IgD-negative memory B cell (primary cell): ENCODE data around the gene JRKL. TPM values are rescaled to one million over a fixed set of nuclear protein-coding genes. Genes with fewer than 3 reads are reported as not detected.
"Not testable (repeated sequence)": the region's sequence is repeated elsewhere in the genome, so short reads cannot be mapped to it uniquely, and the experiment has no call there.

Experiments
- H3K27ac Mint-ChIP-seq, 3 donors: one replicate each; pipeline ENCODE4 v1.8.0; 2020 to 2022; ENCODE audit warnings: mild to moderate bottlenecking in 3 of 3, mixed read lengths in 3 of 3, moderate library complexity in 1 of 3
- H3K27me3 Mint-ChIP-seq: one replicate; pipeline ENCODE4 v1.8.0; 2021; ENCODE audit warnings: mixed read lengths
- H3K36me3 Mint-ChIP-seq: one replicate; pipeline ENCODE4 v1.8.0; 2020; ENCODE audit warnings: mild to moderate bottlenecking, mixed read lengths
- H3K4me1 Mint-ChIP-seq, 3 donors: one replicate each; pipeline ENCODE4 v1.8.0; 2020 to 2022; ENCODE audit warnings: mixed read lengths in 3 of 3, mild to moderate bottlenecking in 1 of 3
- H3K4me3 Mint-ChIP-seq, 4 donors: one replicate each; pipeline ENCODE4 v1.8.0; 2020 to 2022; ENCODE audit warnings: mild to moderate bottlenecking in 4 of 4, mixed read lengths in 4 of 4, moderate library complexity in 3 of 4
- H3K9me3 Mint-ChIP-seq, 3 donors: one replicate each; pipeline ENCODE4 v1.8.0; 2020 to 2021; ENCODE audit warnings: mixed read lengths in 3 of 3, mild to moderate bottlenecking in 1 of 3
- polyA plus RNA-seq: library from polyadenylated mRNA; unstranded; fragments of 300-500 nt; fragmentation: Illumina TruSeq; gene quantifications from one replicate; pipeline ENCODE4 v1.2.3, GENCODE V29; 2021

The JRKL gene
- polyA plus RNA-seq, 1 donor from 2014 or later: 2.7 TPM

- H3K9me3 Mint-ChIP-seq: no peaks in the 10 kb centered on the region
- no peak overlapping the region for H3K27ac Mint-ChIP-seq
- H3K36me3 Mint-ChIP-seq: peaks cover 9% of the 10 kb centered on the region
- H3K4me3 Mint-ChIP-seq: no peak overlapping the region
- H3K27me3 Mint-ChIP-seq: no peaks in the 10 kb centered on the region
- H3K4me1 Mint-ChIP-seq: peaks cover 0 to 3% (median 1%) of the 10 kb centered on the region in 3 donors
Measured at GRCh38 chr11:96376796-96377195, 13.0 kb upstream of the JRKL start.

- Mint-ChIP-seq H3K4me1 (peaks cover 12 to 19% (median 13%) of the 10 kb centered on the region in 3 donors), H3K27me3 (no peaks in the 10 kb centered on the region), H3K36me3 (peaks cover 16% of the 10 kb centered on the region), H3K27ac (no peak overlapping the region), H3K9me3 (no peaks in the 10 kb centered on the region), H3K4me3 (no peak overlapping the region)
Measured at GRCh38 chr11:96384156-96384555, 5.7 kb upstream of the JRKL start.

- H3K4me3 Mint-ChIP-seq: peak overlapping the region in 1 of 4 donors; percentile 4
- no peaks in the 10 kb centered on the region for H3K9me3 Mint-ChIP-seq
- H3K27ac Mint-ChIP-seq: no peak overlapping the region
- peaks cover 13 to 22% (median 15%) of the 10 kb centered on the region in 3 donors for H3K4me1 Mint-ChIP-seq
- no peaks in the 10 kb centered on the region for H3K27me3 Mint-ChIP-seq
- peaks cover 11% of the 10 kb centered on the region for H3K36me3 Mint-ChIP-seq
Measured at GRCh38 chr11:96385187-96385586, 4.6 kb upstream of the JRKL start.

- peak overlapping the region; percentile 92 to 99 (median 96) for H3K4me3 Mint-ChIP-seq
- peaks cover 5% of the 10 kb centered on the region for H3K36me3 Mint-ChIP-seq
- peak overlapping the region; percentile 78 to 94 (median 79) for H3K27ac Mint-ChIP-seq
- H3K9me3 Mint-ChIP-seq: no peaks in the 10 kb centered on the region
- peaks cover 22 to 24% (median 24%) of the 10 kb centered on the region in 3 donors for H3K4me1 Mint-ChIP-seq
- H3K27me3 Mint-ChIP-seq: no peaks in the 10 kb centered on the region
Measured at GRCh38 chr11:96388891-96389719, 708 bp upstream of the JRKL start.

- Mint-ChIP-seq H3K36me3 (peaks cover 5% of the 10 kb centered on the region), H3K27ac (peak overlapping the region; percentile 78 to 94 (median 79)), H3K27me3 (no peaks in the 10 kb centered on the region), H3K4me3 (peak overlapping the region; percentile 92 to 99 (median 96)), H3K9me3 (no peaks in the 10 kb centered on the region), H3K4me1 (peaks cover 22 to 24% (median 22%) of the 10 kb centered on the region in 3 donors)
Measured at GRCh38 chr11:96390488-96390792, 627 bp downstream of the JRKL start.

- Mint-ChIP-seq H3K9me3 (no peaks in the 10 kb centered on the region), H3K36me3 (peaks cover 5% of the 10 kb centered on the region), H3K4me3 (peak overlapping the region in 1 of 4 donors; percentile 92), H3K27ac (no peak overlapping the region), H3K4me1 (peaks cover 22% of the 10 kb centered on the region in 3 donors), H3K27me3 (no peaks in the 10 kb centered on the region)
Measured at GRCh38 chr11:96391698-96392307, 2.0 kb downstream of the JRKL start.

- Mint-ChIP-seq H3K36me3 (no peaks in the 10 kb centered on the region), H3K4me1 (peaks cover 9 to 13% (median 12%) of the 10 kb centered on the region in 3 donors), H3K27me3 (no peaks in the 10 kb centered on the region), H3K9me3 (no peaks in the 10 kb centered on the region), H3K27ac (no peak overlapping the region), H3K4me3 (no peak overlapping the region)
Measured at GRCh38 chr11:96393753-96394348, 4.0 kb downstream of the JRKL start.

GRCh38 chr11:96394773-96395172 lies 5.0 kb downstream of the JRKL start:
- Mint-ChIP-seq H3K27ac (no peak overlapping the region), H3K36me3 (no peaks in the 10 kb centered on the region), H3K4me1 (peaks cover 8 to 11% (median 8%) of the 10 kb centered on the region in 3 donors), H3K9me3 (no peaks in the 10 kb centered on the region), H3K4me3 (no peak overlapping the region), H3K27me3 (no peaks in the 10 kb centered on the region)

GRCh38 chr11:96396637-96397036 lies 6.8 kb downstream of the JRKL start:
- H3K4me3 Mint-ChIP-seq: no peak overlapping the region
- H3K27ac Mint-ChIP-seq: no peak overlapping the region

GRCh38 chr11:96397863-96398262 lies 8.1 kb downstream of the JRKL start:
- Mint-ChIP-seq H3K36me3 (no peaks in the 10 kb centered on the region), H3K9me3 (peaks cover 0 to 1% (median 0%) of the 10 kb centered on the region in 3 donors), H3K27me3 (peaks cover 1% of the 10 kb centered on the region), H3K4me1 (no peaks in the 10 kb centered on the region), H3K4me3 (no peak overlapping the region), H3K27ac (peak overlapping the region in 1 of 3 donors; percentile 29)

More at GRCh38 chr11:96396637-96397036, 6.8 kb downstream of the JRKL start:
- H3K9me3 Mint-ChIP-seq: no peaks in the 10 kb centered on the region
- H3K27me3 Mint-ChIP-seq: peaks cover under 1% of the 10 kb centered on the region
- H3K4me1 Mint-ChIP-seq: peaks cover 0 to under 1% (median 0%) of the 10 kb centered on the region in 3 donors
- no peaks in the 10 kb centered on the region for H3K36me3 Mint-ChIP-seq

- Mint-ChIP-seq H3K27me3 (peaks cover 1% of the 10 kb centered on the region), H3K36me3 (no peaks in the 10 kb centered on the region), H3K4me3 (no peak overlapping the region), H3K4me1 (no peaks in the 10 kb centered on the region), H3K27ac (no peak overlapping the region), H3K9me3 (peaks cover 0 to 1% (median 0%) of the 10 kb centered on the region in 3 donors)
Measured at GRCh38 chr11:96400697-96401096, 10.9 kb downstream of the JRKL start.

- H3K4me3 Mint-ChIP-seq: peak overlapping the region in 2 of 4 donors; percentile 8 to 16
Measured at GRCh38 chr11:96411412-96411811, 21.6 kb downstream of the JRKL start.

GRCh38 chr11:96412761-96413381 lies 23.1 kb downstream of the JRKL start:
- no peak overlapping the region for H3K4me3 Mint-ChIP-seq
- no peak overlapping the region for H3K27ac Mint-ChIP-seq
- peaks cover 1% of the 10 kb centered on the region for H3K27me3 Mint-ChIP-seq
- no peaks in the 10 kb centered on the region for H3K4me1 Mint-ChIP-seq
- H3K36me3 Mint-ChIP-seq: peaks cover 3% of the 10 kb centered on the region
- no peaks in the 10 kb centered on the region for H3K9me3 Mint-ChIP-seq

More at GRCh38 chr11:96411412-96411811, 21.6 kb downstream of the JRKL start:
- H3K4me1 Mint-ChIP-seq, H3K27me3 Mint-ChIP-seq, H3K36me3 Mint-ChIP-seq, H3K27ac Mint-ChIP-seq, H3K9me3 Mint-ChIP-seq: not testable (repeated sequence)

- H3K4me1 Mint-ChIP-seq: no peaks in the 10 kb centered on the region
- H3K9me3 Mint-ChIP-seq: no peaks in the 10 kb centered on the region
- H3K4me3 Mint-ChIP-seq: no peak overlapping the region
- no peak overlapping the region for H3K27ac Mint-ChIP-seq
- peaks cover 1% of the 10 kb centered on the region for H3K27me3 Mint-ChIP-seq
- H3K36me3 Mint-ChIP-seq: peaks cover 3% of the 10 kb centered on the region
Measured at GRCh38 chr11:96413408-96413807, 23.6 kb downstream of the JRKL start.

GRCh38 chr11:96424693-96425092 lies 34.9 kb downstream of the JRKL start:
- H3K27ac Mint-ChIP-seq: peak overlapping the region in 1 of 3 donors; percentile 2
- H3K9me3 Mint-ChIP-seq: peaks cover 0 to 2% (median 0%) of the 10 kb centered on the region in 3 donors
- peaks cover 0 to 2% (median 1%) of the 10 kb centered on the region in 3 donors for H3K4me1 Mint-ChIP-seq
- no peak overlapping the region for H3K4me3 Mint-ChIP-seq
- H3K36me3 Mint-ChIP-seq: no peaks in the 10 kb centered on the region
- peaks cover 13% of the 10 kb centered on the region for H3K27me3 Mint-ChIP-seq
